ENCODE results near the gene ZFYVE28.

GRCh38 chr4:2434420-2434819 is 16.0 kb upstream of the ZFYVE28 start:
- no peak for TF ChIP-seq CTCF (IDR thresholded peaks at IDR 0.05)
- TF ChIP-seq POLR2A (IDR thresholded peaks at IDR 0.05) = no peak

Data from adrenal gland (tissue), 5 donors.